Fibroblast of skin of left quadriceps (primary cell): ENCODE results near the gene STPG2.

ENCODE experiments used
- DNase-seq, 2 experiments: peaks; one replicate each; pipeline ENCODE4 v3.0.0-alpha.2; 2013; ENCODE audit warnings: low read depth in 2 of 2

The STPG2 gene

DNA sequence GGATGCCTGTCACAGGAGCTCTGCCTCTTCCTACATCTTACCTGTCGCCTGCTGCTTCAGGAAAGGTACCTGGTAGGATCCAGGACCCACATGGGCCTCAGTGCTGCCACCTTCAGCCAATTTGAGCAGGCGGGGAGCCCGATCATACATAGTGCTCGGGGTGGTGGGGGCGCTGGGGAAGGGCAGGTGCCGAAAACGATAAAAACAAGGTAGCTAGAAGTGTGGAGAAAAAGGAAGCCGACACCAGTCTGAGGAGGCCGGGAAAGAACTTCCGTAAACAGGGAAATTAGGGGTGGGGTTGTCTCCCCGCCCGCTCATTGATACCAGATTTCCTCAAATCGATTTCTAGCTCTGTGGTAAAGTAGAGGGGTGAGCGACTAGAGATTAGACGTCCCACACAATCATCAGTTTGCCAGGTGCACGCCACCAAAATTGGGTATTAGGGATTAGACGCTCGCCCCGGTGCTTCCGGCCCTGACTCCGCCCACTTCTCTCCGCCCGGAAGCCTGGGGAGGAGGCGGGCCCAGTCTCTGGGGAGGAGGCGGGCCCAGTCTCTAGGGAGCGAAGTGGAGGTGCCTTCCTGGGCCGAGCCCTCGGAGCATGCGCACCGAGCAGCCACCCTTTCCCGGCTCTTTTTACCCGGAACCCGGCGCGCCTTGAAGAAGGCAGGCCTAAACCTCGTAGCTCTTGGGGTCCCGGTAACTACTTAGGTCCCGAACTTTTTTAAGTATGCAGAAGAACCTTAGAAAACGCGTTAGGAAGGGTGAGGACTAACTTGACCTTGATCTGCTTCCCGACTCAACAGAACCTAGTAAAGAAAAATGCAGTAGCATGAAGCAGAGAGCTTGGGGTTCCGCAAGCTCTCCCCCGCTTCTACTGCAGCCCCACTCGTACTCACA, at the start of gene STPG2:
STPG2 (minus strand) TSS at position 476 of the 899 bp plus-strand sequence.
- peak; percentile 73 to 77 for DNase-seq

GRCh38 chr4:98185279-98185678, 42.0 kb upstream of the STPG2 start:
- DNase-seq, result no peak

- no peak for DNase-seq
Observed at GRCh38 chr4:98181809-98182208, 38.5 kb upstream of the STPG2 start.

DNA sequence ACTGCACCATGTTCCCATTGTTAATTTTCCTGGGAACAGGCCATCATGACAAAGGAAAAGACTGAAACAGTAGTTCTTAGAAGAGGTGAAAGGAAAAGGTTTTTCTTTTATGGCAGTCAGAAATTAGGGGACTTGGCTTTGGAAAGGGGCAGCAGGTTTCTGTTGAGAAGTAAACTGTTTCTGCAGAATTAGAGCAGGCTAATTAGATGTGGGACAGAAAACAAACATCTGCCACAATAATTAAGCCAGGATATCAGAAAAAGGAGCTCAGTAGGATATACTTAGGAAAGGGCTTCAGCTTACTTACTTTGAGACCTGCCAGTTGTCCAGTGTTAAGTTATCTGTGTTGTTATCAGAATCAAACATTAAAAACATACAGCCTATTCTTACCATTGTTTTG, 36.7 kb upstream of the STPG2 start:
- DNase-seq, result no peak

- DNase-seq, result no peak
Observed at GRCh38 chr4:98176531-98176930, 33.3 kb upstream of the STPG2 start.

DNA sequence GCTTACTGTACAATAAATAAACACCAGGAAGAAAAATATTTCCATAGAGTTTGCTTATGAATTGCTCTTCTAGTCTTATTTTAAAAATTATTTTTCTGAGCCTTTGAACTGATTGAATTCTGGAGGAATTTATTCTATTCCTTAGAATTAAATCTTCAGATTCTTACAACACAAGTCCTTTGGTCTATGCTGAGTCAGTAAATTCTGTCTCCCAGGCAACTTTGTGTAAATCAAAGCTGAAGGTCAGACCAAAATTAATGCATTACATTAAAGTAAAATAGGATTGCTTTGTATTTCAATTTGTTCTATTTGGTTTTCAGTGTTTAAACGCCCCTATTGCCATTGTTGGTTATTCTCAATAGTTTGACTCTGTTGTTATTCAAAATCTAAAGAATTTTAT, 26.8 kb upstream of the STPG2 start:
- DNase-seq, result no peak

DNA sequence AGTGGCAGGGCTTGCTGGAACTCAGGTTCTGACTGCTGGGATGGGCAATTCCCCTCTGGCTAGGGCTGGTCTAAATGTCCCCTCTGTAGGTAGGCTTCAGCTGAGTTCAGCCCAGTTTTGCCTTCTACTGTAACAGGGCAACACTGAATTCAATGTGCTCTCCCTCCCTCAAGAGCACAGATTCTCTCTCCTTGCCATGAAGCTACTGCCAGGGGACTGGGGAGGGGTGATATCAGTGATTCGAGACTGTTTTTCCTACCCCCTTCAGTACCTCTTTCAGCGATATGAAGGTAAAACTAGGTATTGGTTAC, 23.4 kb upstream of the STPG2 start:
- no peak for DNase-seq

DNA sequence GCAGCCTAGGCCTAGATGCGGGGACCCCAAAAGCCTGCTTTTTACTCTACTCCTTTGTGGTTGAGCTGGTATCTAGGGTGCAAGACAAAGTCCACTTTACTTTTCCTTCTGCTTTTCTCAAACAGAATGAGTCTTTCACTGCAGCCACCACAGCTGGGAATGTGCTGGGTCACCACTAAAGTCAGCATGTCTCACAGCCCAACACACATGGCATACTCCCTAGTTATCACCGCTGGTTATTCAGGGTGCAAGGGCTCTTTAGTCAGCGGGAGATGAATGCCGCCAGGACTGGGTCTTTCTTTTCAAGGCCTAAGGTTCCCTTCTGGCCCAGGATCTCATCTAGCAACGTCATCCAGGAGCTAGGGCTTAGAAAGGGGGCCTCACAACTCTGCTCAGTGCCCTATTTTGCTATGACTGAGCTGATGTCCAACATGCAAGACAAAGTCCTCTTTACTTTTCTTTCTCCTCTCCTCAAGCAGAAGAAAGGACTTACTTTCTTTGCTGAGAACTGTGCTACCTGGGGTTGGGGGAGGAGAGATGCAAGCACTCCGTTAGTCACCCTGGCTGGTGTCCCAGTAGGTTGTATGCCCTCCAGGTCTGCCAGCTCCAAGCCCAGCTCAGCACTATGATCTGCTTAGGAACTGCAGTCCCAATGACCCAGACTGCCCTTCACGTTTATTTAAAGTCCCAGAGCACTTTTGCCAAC, 22.9 kb upstream of the STPG2 start:
- no peak for DNase-seq

DNA sequence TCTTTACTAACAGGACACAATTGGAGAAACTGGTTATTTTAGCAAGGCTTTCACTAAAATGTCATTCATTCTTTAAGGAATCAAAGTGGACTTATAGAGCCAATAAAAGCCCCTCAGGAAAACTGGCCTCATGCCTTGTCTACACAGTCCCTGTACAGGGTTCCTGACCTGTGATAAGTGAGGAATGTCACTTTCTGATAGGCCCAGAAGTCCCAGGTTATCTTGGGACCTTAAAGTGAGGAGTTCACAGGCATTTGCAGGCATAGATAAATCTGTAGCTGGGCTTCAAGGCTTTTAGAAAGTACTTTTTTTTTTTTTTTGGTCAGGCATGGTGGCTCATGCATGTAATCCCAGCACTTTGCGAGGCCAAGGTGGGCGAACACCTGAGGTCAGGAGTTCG, 19.4 kb upstream of the STPG2 start:
- no peak for DNase-seq

GRCh38 chr4:98151145-98151924, 8.1 kb upstream of the STPG2 start:
- no peak for DNase-seq

DNA sequence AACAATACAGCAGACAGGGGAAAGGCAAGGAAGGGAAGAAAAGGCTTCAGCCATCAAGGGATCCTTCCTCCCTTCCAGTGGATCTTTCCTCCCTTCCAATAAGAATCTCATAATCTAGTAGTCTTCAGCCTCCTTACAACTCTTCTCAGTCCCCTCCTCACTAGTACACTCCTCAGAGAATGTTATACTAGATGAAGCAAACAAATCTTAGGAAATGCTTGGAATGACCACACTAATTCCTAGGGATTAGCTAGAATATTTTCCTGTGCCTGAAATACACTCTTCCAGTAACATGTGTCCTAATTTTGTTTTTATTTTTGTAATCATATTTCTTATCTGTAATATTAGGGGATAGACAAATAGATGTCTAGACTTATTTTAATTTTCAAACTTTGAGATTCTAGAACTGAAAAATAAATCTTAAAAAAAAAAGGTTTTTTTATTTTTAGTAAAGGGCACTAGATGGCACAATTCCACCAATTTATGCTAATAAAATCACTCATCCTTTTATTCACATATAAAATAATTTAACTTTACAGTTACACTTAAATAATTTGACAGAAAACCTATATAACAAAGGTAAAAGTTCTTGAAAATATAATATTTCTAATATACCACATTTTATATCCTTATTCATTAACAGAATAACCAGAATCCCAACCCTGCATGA, 7.0 kb upstream of the STPG2 start:
- DNase-seq, result no peak

- DNase-seq, result no peak
Observed at GRCh38 chr4:98148856-98149255, 5.6 kb upstream of the STPG2 start.

DNA sequence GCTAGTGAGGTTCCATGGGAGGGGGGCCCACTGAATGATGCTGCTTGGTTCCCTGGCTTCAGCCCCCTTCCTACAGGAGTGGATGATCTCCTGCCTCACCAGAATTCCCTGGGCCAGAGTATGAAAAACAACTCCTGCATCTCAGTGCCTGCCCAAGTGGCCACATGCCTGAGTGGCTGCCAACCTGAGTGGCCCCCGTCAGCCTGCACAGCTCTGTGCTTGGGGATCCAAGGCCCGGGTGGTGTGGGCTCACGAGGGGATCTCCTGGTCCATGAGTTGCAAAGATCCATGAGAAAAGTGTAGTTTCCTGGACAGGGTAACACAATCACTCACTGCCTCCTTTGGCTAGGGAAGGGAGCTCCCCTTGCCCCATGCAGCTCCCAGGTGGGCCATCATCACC, 17.1 kb downstream of the STPG2 start:
- no peak for DNase-seq

DNA sequence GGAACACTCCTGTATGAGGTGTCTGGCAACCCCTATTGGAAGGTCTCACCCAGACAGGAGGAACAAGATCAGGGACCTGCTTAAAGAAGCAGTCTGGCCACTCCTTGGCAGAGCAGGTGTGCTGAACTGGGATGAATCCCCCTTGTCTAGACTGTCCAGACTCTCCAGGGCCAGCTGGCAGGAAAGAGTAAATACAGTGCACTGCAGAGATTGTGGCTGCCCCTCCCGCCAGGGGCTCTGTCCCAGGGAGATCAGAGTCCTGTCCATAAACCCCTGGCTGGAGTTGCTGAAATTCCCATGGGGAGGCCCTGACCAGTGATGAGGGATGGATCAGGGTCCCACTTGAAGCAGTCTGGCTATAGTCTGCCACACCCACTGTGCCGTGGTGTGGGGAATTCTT, 17.7 kb downstream of the STPG2 start:
- no peak for DNase-seq

DNA sequence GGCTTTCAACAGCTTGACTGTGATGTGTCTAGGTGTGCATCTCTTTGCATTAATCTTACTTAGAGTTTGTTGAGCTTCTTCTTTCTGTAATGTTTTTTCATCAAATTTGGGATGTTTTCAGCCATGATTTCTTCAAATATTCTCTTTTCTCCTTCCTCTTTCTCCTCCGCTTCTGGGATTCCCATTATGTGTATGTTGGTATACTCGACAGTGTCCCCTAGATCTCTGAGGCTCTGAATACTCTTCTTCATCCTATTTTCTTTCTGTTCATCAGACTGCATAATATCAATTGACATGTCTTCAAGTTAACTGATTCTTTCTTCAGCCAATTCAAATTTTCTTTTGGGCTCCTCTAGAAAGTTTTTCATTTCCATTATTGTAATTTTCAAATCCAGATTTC, 25.9 kb downstream of the STPG2 start:
- no peak for DNase-seq

DNA sequence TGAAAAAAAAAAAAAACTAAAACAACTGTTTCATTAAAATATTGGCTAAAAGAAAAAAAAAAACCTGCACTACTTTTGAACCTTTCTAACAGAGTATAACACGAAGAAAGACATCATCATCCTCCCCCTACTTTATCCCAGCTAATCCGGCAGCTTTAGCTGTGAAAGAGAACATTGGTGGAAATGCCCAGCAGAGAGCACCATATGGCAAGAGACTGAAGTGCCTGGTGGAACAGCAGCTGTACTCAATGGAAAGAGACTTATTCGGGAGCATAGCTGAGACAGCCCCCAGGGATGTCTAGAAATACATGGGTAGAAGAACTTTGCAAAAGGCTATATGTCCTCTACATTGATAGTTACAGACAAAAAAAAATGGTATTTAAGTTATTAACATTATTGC, 30.3 kb downstream of the STPG2 start:
- DNase-seq, result no peak

DNA sequence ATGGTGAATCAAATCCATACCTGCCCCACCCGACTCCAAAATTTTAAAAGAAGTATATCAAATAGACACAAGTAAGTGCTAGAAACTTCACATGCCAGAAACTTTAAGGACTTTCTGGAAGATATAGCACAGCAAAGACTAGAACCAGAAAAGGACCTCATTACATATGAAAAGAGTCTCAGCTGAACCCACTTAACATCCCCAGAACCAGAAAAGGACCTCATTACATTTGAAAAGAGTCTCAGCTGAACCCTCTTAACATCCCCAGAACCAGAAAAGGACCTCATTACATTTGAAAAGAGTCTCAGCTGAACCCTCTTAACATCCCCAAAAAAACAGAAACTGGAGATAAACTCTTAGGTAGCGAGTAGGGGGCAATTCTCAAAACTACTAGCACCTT, 32.3 kb downstream of the STPG2 start:
- DNase-seq, result no peak

- DNase-seq, result no peak
Observed at GRCh38 chr4:98110214-98110613, 33.1 kb downstream of the STPG2 start.

- DNase-seq, result no peak
Observed at GRCh38 chr4:98102660-98103059, 40.6 kb downstream of the STPG2 start.

GRCh38 chr4:98101988-98102387, 41.3 kb downstream of the STPG2 start:
- DNase-seq, result no peak

DNA sequence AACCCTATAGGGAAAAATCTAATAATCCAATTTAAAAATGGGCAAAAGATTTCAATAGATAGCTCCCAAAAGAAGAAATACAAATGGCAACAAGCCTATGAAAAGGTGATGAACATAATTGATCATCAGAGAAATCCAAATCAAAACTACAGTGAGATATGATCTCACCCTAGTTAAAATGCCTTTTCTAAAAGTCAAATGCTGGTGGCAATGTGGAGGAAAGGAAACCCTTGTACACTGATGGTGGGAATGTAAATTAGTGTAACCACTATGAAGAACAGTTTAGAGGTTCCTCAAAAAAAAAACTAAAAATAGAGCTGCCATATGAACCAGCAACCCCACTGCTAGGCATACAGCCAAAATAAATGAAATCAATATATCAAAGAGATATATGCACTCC, 44.5 kb downstream of the STPG2 start:
- DNase-seq, result no peak

DNA sequence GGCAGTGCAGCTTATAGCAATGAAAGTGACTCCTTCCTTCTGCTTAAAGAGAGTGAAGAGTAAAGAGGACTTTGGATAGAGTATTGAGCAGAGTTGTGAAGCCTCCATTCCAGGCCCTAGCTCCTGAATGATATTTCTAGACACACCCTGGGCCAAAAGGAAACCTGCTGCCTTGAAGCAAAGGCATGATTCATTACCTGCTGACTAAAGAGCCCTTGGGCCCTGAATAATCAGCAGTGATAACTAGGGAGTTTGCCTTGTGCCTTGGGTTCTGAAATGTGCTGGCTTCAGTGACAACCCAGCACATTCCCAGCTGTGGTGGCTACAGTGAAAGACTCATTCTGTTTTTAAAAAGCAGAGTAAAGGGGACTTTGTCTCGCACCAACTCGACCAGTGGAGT, 49.2 kb downstream of the STPG2 start:
- no peak for DNase-seq
